CD4-positive, alpha-beta T cell (primary cell): Measurements from ENCODE around the gene NHS. TPM values are rescaled to one million over a fixed set of nuclear protein-coding genes. Genes with fewer than 3 reads are reported as not detected.

Experiments used
- ATAC-seq: fragments of 200-7000 bp; cut with Tn5 transposase; one replicate; pipeline ENCODE4 v1.10.0; 2022; ENCODE audit warnings: mild to moderate bottlenecking; ENCODE audit not compliant: poor library complexity
- CTCF ChIA-PET: fragments of 350-600 bp; sonication (Branson Sonifier 250); formaldehyde crosslinking; loops from one replicate; lab custom pipeline; 2021; ENCODE audit warnings: antibody characterized with exemption, inconsistent platforms; lab: Charles Lee
- POLR2A ChIA-PET: fragments of 350-600 bp; sonication (Branson Sonifier 250); formaldehyde crosslinking; loops from one replicate; lab custom pipeline; 2021; ENCODE audit warnings: antibody characterized with exemption, inconsistent platforms; lab: Charles Lee
- DNase-seq, 14 experiments: peaks; one replicate each; pipeline ENCODE4 v3.0.0-alpha.2; 2013 to 2020; ENCODE audit warnings: mixed read lengths in 2 of 14
- H3K27ac ChIP-seq, 2 donors: one replicate each; pipeline versions ENCODE4 v1.5.1 to v1.7.0; 2013; ENCODE audit warnings: low read length in 2 of 2, low read depth in 1 of 2, mild to moderate bottlenecking in 1 of 2
- H3K27me3 ChIP-seq, 2 experiments: 1 replicate in 1 of 2; 2 replicates in 1 of 2; pipeline versions ENCODE4 v1.6.1 to v1.7.0; 2013; ENCODE audit warnings: low read length in 2 of 2, control low read depth in 1 of 2, mild to moderate bottlenecking in 1 of 2, moderate library complexity in 1 of 2; ENCODE audit not compliant: insufficient read depth in 2 of 2, control insufficient read depth in 1 of 2
- H3K36me3 ChIP-seq: one replicate; pipeline ENCODE4 v1.6.1; 2013; ENCODE audit warnings: low read length, control low read depth; ENCODE audit not compliant: insufficient read depth
- H3K4me1 ChIP-seq: one replicate; pipeline ENCODE4 v1.6.1; 2013; ENCODE audit warnings: low read length, control low read depth; ENCODE audit not compliant: insufficient read depth
- H3K4me3 ChIP-seq: one replicate; pipeline ENCODE4 v1.5.1; 2013; ENCODE audit warnings: mild to moderate bottlenecking, low read length, moderate library complexity
- H3K9me3 ChIP-seq, 2 experiments: 1 replicate in 1 of 2; 2 replicates in 1 of 2; pipeline versions ENCODE4 v1.6.1 to v1.7.0; 2013; ENCODE audit warnings: low read length in 2 of 2, mild to moderate bottlenecking in 2 of 2, control low read depth in 1 of 2, moderate library complexity in 1 of 2; ENCODE audit not compliant: control insufficient read depth in 1 of 2, insufficient read depth in 1 of 2
- H3K27ac Mint-ChIP-seq: one replicate; pipeline ENCODE4 v1.8.0; 2020; ENCODE audit warnings: mixed read lengths
- H3K27me3 Mint-ChIP-seq: one replicate; pipeline ENCODE4 v1.8.0; 2021; ENCODE audit warnings: mixed read lengths
- H3K36me3 Mint-ChIP-seq: one replicate; pipeline ENCODE4 v1.8.0; 2021; ENCODE audit warnings: low read depth, mixed read lengths
- H3K4me1 Mint-ChIP-seq: one replicate; pipeline ENCODE4 v1.8.0; 2021; ENCODE audit warnings: low read depth, mixed read lengths
- H3K4me3 Mint-ChIP-seq: one replicate; pipeline ENCODE4 v1.8.0; 2020; ENCODE audit warnings: mild to moderate bottlenecking, mixed read lengths
- H3K9me3 Mint-ChIP-seq: one replicate; pipeline ENCODE4 v1.8.0; 2020; ENCODE audit warnings: mixed read lengths
- CTCF ChIP-seq: fragments of 200-600 bp; IDR thresholded peaks from one replicate; pipeline ENCODE4 v1.8.0; 2022; ENCODE audit warnings: antibody characterized with exemption, mild to moderate bottlenecking
- intact Hi-C, 2 experiments: fragments of 100-400 bp; cut with DNase I in 1 of 2; cut with micrococcal nuclease in 1 of 2; formaldehyde crosslinking; loops; one replicate each; pipeline versions ENCODE4 v1.15.1 to v1.9.0; 2023 to 2025; cut with DNase I, micrococcal nuclease
- total RNA-seq, 174 experiments: library from RNA in 2 of 174; stranded (reverse) in 2 of 174; gene quantifications; one replicate each; pipeline ENCODE4 v1.2.3 and lab custom pipeline; 2021 to 2026

The NHS gene
- total RNA-seq, 2 experiments from 2014 or later: 0.36 to 0.53 TPM

GRCh38 chrX:17656556-17656955 lies 281.6 kb downstream of the NHS start:
- Histone ChIP-seq H3K9me3 (no peaks in the 10 kb centered on the region), H3K27me3 (no peaks in the 10 kb centered on the region), H3K27ac (no peak overlapping the region), H3K4me3 (peak overlapping the region; percentile 19), H3K4me1 (peaks cover 17% of the 10 kb centered on the region), H3K36me3 (no peaks in the 10 kb centered on the region)
- no peak overlapping the region for H3K4me3 Mint-ChIP-seq
- no peak overlapping the region for H3K27ac Mint-ChIP-seq
- no peaks in the 10 kb centered on the region for H3K9me3 Mint-ChIP-seq
- intact Hi-C loops: no loop called here
- no peaks in the 10 kb centered on the region for H3K27me3 Mint-ChIP-seq
- H3K4me1 Mint-ChIP-seq: peaks cover 25% of the 10 kb centered on the region
- no peak for DNase-seq
- POLR2A ChIA-PET: no interaction called here
- H3K36me3 Mint-ChIP-seq: no peaks in the 10 kb centered on the region
- TF ChIP-seq CTCF: no peak
- CTCF ChIA-PET: no interaction called here
- ATAC-seq: no peak

DNA sequence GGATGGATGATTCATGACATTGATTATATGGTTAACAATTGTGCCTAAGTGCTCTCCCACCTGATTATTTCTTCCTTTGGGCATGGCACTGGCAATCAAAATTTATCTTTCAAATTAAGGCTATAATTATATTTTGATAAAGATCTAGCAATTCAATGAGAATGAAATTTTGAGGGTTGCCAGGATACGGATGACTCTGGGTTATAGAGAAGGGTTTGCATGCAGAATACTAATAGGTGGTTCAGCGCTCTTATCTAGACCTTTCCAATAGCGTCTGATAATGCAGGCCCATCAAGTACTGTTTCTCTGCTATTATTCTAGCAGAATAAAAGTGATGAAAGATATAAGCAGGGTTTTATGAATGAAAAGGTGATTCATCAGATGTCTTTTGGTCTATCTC lies 287.4 kb downstream of the NHS start:
- ChIA-PET POLR2A (no interaction called here), CTCF (no interaction called here)
- TF ChIP-seq CTCF: no peak
- H3K27ac Mint-ChIP-seq: no peak overlapping the region
- no peaks in the 10 kb centered on the region for H3K9me3 ChIP-seq
- H3K36me3 Mint-ChIP-seq: no peaks in the 10 kb centered on the region
- no peak overlapping the region for H3K4me3 Mint-ChIP-seq
- H3K9me3 Mint-ChIP-seq: no peaks in the 10 kb centered on the region
- intact Hi-C loops: no loop called here
- DNase-seq: no peak
- H3K4me1 ChIP-seq: no peaks in the 10 kb centered on the region
- H3K27me3 ChIP-seq: no peaks in the 10 kb centered on the region
- no peak for ATAC-seq
- no peaks in the 10 kb centered on the region for H3K27me3 Mint-ChIP-seq
- no peak overlapping the region for H3K27ac ChIP-seq
- H3K4me3 ChIP-seq: no peak overlapping the region
- no peaks in the 10 kb centered on the region for H3K36me3 ChIP-seq
- no peaks in the 10 kb centered on the region for H3K4me1 Mint-ChIP-seq

GRCh38 chrX:17668929-17669328 lies 293.9 kb downstream of the NHS start:
- Mint-ChIP-seq H3K27ac (no peak overlapping the region), H3K9me3 (no peaks in the 10 kb centered on the region), H3K27me3 (no peaks in the 10 kb centered on the region), H3K36me3 (no peaks in the 10 kb centered on the region), H3K4me3 (no peak overlapping the region), H3K4me1 (peaks cover 4% of the 10 kb centered on the region)
- no peaks in the 10 kb centered on the region for H3K27me3 ChIP-seq
- ChIA-PET POLR2A (no interaction called here), CTCF (no interaction called here)
- H3K27ac ChIP-seq: no peak overlapping the region
- H3K36me3 ChIP-seq: no peaks in the 10 kb centered on the region
- no peaks in the 10 kb centered on the region for H3K4me1 ChIP-seq
- H3K4me3 ChIP-seq: no peak overlapping the region
- no peak for TF ChIP-seq CTCF
- no peaks in the 10 kb centered on the region for H3K9me3 ChIP-seq
- ATAC-seq (no peak), DNase-seq (peak in 1 of 14 experiments; percentile 5)
- intact Hi-C loops: no loop called here
